Measurements from ENCODE around the gene MYADM.
A peak's percentile ranks its signal among the peaks of the same experiment; 100 is the strongest.
"Not testable (repeated sequence)": the region's sequence is repeated elsewhere in the genome, so short reads cannot be mapped to it uniquely, and the experiment has no call there.

Gene MYADM, protein sequence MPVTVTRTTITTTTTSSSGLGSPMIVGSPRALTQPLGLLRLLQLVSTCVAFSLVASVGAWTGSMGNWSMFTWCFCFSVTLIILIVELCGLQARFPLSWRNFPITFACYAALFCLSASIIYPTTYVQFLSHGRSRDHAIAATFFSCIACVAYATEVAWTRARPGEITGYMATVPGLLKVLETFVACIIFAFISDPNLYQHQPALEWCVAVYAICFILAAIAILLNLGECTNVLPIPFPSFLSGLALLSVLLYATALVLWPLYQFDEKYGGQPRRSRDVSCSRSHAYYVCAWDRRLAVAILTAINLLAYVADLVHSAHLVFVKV

DNA sequence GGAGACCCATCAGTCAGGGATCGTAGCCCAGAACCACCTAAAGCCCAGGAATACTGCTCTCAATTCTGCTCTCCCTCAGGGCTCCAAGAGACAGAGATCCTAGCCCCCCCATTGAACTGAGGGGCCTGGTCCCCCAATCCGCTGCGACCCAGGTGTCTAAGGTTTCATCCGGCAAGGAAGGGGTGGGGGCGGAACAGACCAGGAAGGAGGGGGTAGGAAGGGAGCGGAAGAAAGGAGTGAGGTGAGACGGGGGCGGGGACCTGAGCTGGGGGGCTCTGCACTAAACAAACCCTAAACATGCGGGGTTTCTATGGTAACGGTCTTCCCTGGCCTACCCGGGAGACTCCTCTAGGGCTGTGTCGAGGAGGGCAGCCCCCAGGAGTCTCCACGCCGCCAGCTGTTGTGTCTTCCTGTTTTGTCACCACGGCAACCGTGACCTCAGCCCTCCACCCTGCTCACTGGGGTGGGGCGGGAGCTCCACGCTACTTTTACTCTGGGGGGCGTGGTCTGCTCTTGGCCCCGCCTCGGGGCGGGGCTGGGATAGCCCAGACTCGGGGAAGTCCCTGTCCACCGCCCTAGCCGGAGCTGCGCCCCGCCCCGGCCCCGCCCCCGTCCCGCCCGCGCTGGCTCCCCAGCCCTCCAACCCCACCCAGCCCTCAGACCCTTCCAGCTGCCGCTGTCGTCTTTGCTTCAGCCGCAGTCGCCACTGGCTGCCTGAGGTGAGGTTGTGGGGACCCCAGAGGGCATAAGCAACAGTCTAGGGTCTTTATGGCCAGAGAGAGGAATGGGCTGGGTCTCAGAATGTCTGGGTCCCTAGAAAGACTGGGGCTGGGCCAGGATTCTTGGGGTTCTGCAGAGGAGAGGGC is at the start of gene MYADM:
Gene MYADM, plus strand, starts transcription at position 659 of the 866 bp plus-strand sequence. CDS start 5,647 bp downstream, outside the sequence.
- peak; percentile 99 for DNase-seq (ENCODE audit: low spot score)

DNA sequence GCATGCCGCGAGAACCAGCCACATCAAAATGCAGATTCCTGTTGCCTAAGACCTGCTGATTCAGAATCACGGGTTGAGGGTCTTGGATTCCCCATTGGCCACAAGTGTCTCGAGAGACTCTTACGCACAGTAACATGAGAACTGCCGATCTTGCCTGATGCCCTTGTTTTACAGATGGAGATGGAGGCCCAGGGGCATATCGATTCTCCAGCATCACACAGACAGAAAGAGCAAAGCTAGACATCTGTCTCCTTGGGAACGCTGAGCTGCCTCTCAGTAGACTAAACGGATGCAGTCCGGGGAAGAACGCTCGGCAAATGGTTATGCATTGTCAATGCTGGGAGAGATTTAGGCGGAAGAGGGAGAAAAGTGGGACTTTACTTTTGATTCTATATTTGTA is 48.9 kb upstream of the MYADM start:
- DNase-seq (ENCODE audit: low spot score): no peak

DNA sequence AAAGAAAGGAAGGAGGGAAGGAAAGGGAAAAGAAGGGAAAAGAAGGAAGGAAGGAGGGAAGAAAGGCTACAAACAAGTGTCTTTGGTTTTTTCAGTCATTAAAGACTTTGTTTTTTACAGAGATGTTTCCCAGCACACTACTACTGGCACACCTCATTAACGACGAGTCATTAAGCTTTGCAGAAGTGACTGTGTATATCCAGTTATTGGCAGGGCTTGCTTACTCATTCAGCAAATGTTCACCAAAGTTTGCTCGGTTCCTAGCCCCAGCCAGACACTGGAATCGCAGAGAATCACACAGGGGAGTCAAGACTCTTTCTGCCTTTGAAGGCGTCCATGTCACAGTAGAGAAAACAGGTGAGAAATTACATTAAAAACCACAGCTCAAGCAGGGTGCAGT is 47.8 kb upstream of the MYADM start:
- DNase-seq (ENCODE audit: low spot score): no peak

DNA sequence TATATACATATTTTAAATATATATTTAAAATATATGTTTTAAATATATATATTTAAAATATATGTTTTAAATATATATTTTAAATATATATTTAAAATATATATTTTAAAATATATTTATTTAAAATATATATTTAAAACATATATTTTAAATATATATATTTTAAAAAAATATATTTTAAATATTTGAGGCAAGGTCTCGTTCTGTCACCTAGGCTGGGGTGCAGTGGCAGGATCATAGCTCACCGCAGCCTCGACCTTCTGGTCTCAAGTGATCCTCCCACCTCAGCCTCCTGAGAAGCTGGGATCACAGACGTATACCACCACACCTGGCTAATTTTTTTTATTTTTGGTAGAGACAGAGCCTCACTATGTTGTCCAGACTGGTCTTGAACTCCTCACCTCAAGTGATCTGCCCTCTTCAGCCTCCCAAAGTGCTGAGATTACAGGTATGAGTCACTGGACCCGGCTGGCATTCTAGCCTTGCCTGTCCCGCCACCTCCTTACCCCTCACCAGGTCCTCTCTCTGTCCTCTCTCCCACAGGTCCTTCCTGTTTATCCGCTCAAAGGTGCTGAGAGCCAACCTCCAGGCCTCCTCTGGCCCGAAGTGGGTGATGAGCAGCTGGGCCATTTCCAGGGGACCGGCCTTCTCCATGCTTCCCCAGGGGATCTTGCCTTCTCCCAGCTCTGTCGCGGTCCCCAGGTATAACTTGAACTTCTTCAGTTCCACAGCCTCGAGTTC is 44.1 kb upstream of the MYADM start:
- DNase-seq (ENCODE audit: low spot score): no peak

DNA sequence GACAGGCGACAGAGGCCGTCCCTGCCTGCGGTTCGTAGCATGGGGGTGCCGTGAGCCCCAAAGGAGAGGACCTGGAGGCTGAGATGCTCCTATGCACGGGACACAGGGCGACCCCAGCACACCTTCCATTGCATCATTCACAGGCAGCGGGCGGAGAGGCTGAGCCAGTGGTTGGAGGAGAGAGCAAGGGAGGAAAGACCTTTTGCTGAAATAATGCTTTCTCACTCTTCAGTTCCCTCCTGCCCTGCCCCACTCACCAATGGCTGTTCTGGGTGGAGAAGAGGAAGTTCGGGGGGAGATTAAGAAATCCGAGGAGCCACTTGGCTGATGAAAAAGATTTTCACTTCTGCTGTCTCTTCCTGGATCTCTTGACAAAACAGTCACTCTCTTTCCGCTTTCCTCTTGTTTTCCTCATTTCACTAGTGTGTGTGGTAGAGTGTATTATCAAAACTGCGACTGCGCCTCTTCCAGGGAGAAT is 43.5 kb upstream of the MYADM start, which contains the start of gene NLRP12:
Gene NLRP12, minus strand, starts transcription at position 181 of the 478 bp plus-strand sequence. Its CDS starts 140 bp downstream, at position 41.
- DNase-seq (ENCODE audit: low spot score): no peak

DNA sequence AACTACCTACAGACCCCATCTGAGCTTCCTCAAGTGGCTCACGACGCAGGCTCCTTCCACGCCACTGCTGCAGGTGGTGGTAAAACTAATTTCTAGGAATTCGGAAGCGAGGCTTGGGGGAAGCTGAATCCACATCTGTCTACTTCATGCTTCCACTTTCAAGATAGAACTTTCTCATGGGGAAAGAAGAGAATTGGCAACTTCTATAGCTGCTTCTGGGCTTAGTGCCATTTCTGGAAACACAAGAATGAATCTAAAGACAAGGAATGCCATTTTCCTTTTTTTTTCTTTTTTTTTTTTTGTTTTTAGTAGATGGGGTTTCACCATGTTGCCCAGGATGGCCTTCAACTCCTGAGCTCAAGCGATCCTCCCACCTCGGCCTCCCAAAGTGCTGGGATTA is 40.8 kb upstream of the MYADM start:
- no peak for DNase-seq (ENCODE audit: low spot score)

DNA sequence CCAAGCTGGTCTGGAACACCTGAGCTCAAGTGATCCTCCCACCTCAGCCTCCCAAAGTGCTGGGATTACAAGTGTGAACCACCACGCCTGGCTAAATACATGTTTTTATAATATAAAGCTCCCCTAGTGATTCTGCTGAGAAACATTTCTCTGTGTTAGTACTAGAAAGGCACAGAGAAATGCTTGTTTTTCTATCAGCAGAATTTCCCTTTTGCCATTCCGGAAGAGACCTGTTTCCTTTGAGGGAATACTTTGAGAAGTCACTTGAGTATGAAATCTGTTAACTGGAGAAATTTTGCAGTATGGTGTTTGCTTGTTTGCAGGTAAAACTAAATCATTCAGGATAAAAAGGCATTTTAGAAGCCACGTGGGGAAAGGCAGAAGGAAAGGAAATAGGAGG is 39.2 kb upstream of the MYADM start:
- DNase-seq (ENCODE audit: low spot score): no peak

DNA sequence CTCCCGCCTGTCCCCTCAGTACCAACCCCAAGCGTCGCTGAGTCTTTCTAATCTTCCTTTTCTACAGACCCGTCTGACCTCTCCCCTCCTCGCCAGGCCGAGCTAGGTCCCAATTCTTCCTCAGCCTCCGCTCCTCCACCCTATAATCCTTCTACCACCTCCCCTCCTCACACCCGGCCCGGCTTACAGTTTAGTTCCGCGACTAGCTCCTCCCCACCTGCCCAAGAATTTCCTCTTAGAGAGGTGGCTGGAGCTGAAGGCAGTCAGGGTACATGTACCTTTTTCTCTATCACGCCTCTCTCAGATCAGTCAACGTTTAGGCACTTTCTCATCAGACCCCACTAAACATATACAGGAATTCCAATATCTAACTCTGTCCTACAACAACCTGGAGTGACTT is 34.8 kb upstream of the MYADM start:
- DNase-seq (ENCODE audit: low spot score): not testable (repeated sequence)

DNA sequence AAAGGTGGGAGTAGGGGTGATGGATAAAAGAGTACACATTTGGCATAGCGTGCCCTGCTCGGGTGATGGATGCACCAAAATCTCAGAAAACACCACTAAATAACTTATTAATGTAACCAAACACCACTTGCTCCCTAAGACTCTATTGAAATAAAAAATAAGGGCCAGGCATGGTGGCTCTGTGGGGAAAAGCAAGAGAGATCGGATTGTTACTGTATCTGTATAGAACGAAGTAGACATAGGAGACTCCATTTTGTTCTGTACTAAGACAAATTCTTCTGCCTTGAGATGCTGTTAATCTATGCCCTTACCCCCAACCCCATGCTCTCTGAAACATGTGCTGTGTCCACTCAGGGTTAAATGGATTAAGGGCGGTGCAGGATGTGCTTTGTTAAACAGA is 29.2 kb upstream of the MYADM start:
- DNase-seq (ENCODE audit: low spot score): not testable (repeated sequence)

DNA sequence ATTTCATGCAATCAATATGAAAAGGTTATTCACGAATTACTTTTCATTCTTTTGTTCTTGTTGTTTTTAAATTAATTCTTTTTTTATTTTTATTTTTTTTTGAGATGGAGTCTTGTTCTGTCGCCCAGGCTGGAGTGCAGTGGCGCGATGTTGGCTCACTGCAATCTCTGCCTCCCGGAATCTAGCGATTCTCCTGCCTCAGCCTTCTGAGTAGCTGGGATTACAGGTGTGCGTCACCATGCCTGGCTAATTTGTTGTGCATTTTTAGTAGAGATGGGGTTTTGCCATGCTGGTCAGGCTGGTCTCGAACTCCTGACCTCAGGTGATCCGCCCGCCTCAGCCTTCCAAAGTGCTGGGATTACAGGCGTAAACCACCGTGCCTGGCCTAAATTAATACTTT is 27.4 kb upstream of the MYADM start:
- not testable (repeated sequence) for DNase-seq (ENCODE audit: low spot score)

DNA sequence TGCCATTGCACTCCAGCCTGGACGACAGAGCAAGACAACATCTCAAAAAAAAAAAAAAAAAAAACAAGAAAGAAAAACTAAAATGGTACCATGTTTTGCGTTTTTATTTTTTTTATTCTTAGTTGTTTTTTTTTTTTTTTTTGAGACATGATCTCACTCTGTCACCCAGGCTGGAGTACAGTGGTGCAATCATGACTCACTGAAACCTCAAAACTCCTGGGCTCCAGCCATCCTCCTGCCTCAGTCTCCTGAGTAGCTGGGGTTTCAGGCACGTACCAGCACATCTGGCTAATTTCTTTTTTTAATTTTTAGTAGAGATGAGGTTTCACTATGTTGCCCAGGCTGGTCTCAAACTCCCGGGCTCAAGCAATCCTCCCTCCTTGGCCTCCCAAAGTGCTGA is 26.8 kb upstream of the MYADM start:
- DNase-seq (ENCODE audit: low spot score): not testable (repeated sequence)

DNA sequence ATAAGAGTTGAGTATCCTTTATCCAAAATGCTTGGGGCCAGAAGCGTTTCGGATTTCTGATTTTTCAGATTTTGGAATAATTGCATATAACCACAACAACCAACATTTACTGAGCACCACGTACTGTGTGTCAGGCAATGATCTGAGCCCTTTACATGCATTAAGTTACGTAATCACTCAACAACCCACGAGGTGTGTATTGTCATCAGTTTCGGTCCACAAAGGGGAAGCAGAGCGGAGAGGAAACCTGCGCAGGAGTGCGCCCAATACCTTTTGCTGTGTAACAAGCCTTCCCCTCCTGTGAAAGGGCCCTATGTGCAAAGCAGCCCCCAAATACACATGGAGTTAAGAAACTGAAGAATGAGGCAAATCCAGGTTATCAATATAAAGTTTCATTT is 22.8 kb upstream of the MYADM start:
- DNase-seq (ENCODE audit: low spot score): no peak

DNA sequence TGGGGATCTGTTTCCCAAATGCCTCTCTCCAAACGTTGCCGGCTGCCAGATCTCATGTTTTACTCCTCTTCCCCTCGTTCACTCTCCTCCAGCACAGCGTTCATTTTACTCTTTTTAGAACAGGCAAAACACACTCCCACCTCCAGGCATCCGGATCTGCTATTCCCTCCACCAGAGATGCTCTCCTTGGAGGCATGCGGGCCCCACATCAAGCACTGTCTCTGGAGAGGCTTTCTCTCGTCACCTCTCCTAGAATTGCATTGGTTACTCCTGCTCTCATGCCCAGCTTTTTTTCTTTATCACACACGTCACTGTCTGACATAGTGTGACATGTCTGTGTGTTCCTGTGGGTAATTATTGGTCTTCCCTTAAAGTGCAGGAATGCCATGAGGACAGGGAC is 20.1 kb upstream of the MYADM start:
- DNase-seq (ENCODE audit: low spot score): no peak

DNA sequence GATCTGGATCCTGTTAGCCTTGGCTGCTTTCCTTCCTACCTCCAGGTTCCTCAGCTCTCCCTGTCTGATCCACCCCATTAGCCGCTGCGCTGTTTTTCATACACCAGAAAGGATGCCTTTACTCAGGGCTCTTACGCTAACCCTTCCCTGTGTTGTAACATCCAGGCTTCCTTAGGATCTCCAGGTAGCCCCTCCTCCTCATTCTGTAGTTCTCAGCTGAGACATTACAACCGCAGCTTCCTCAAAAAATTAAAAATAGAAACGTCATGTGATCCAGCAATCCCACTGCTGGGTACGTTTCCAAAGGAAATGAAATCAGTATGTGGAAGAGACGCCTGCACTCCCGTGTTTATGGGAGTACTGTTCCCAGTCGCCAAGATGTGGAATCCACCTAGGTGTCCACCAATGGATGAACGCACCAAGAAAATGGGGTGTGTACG is 18.4 kb upstream of the MYADM start:
- no peak for DNase-seq (ENCODE audit: low spot score)

DNA sequence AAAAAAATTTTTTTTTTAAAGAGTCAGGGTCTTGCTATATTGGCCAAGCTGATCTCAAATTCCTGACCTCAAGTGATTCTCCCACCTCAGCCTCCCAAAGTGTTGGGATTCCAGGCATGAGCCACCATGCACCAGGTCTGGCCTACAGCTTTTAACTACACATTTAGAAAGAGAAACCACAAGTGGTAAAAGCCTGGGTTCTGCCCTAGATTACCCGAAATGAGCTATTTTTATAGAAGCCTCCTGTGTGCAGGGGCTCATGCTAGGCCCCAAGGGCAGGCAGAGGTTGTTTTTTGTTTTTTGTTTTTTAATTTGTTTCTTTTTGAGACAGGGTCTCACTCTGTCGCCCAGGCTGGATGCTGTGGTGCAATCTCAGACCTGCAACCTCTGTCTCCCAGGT is 14.0 kb upstream of the MYADM start:
- no peak for DNase-seq (ENCODE audit: low spot score)

DNA sequence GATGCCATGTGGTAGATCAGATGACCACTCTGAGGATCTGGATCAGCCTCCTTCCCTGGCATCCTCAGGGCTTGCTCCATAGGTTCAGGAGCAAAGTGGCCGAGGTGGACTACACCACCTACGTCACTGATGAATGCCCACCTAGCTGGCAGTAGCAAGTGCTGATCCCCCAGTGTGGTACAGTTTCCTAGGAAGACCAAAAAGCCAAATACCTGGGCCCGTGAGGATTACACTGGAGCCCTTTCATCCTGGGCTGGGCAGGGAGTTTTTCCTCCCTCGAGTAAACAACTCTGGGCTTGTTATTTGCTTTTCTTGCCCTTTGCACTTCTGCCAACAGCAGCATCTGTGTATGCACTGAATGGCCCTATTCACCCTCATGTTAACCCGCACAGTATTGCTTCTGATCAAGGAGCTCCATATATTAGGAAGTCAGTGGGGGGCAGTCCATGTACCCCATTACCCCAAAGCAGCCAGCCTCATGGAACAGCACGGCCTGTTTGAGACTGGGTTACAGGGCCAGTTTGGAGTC is 3.3 kb upstream of the MYADM start:
- no peak for DNase-seq (ENCODE audit: low spot score)

DNA sequence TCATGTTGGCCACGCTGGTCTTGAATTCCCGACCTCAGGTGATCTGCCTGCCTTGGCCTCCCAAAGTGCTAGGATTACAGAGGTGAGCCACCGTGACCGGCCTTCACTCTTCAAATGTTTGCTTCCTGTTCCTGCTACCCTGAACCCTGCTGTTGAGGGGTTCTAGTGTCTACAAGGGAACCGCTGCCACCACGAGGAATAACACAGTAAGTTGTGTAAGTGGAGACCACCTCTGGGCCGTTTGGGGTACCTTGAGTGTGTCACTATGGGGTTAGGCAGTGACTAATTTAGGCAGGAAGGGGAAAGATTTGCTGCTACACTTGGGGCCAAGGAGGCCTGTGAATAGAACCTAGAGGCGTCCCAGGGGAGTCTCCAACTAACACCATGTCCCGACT is 2.2 kb upstream of the MYADM start:
- DNase-seq (ENCODE audit: low spot score): no peak

DNA sequence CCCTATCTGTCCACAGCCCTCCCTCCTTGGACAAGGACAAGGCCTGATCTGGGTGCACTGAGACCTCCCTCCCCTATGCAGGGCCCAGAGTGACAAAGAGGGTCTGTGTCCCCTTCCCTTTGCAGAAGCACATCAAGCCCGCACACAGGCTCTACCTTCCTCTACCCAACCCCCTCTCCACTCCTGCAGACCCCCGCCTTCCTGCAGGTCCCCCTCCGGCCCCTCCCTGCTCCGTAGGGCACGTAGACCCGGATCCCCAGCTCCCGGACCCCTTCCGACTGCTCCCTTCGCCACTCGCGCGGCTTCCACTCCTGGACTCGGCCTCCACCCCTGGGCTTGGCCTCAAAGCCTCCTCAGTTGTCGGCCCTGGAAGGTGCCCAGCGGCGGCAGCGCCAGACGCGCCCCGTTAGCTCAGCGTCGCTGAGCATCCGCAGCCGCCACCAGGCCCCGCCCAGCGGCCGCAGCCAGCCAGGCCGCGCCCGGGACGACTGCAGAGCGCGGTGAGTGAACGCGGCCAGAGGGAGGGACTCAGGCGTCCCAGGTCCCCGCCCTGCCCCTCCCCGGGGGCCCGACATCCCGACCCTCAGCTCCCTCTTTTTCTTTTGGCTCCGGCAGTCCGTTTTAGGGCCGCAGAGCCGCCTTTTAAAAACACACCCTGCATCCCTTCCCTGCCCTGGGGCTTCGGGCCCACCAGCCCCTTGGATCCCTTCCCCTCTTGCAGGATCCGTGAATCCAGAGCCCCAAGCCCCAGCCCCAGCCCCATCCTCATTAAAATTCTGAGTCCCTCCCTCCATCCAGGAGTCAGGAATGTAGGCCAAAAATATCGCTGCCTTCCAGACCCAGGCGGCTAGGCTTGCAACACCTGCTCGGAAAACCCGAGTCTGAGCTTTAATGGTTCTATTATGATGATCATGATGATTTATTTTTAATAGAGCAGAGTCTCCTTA is 1.5 kb upstream of the MYADM start:
- peak; percentile 51 for DNase-seq (ENCODE audit: low spot score)

DNA sequence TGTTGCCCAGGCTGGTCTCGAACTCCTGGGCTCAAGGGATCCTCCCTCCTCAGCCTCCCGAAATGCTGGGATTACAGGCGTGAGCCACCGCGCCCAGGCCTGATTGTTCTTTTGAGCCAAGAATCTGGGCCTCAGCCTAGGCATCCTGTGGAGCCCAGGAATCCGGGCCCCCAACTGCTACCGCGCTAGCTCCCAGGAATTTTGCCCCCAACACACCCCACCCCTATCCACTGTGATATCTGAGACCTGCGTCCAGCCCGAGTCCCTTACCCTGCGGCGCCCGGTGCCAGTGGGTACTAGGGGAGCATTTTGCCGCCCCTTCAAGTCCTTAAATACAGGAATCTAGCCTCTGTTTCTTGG is 838 bp upstream of the MYADM start:
- DNase-seq (ENCODE audit: low spot score): no peak

DNA sequence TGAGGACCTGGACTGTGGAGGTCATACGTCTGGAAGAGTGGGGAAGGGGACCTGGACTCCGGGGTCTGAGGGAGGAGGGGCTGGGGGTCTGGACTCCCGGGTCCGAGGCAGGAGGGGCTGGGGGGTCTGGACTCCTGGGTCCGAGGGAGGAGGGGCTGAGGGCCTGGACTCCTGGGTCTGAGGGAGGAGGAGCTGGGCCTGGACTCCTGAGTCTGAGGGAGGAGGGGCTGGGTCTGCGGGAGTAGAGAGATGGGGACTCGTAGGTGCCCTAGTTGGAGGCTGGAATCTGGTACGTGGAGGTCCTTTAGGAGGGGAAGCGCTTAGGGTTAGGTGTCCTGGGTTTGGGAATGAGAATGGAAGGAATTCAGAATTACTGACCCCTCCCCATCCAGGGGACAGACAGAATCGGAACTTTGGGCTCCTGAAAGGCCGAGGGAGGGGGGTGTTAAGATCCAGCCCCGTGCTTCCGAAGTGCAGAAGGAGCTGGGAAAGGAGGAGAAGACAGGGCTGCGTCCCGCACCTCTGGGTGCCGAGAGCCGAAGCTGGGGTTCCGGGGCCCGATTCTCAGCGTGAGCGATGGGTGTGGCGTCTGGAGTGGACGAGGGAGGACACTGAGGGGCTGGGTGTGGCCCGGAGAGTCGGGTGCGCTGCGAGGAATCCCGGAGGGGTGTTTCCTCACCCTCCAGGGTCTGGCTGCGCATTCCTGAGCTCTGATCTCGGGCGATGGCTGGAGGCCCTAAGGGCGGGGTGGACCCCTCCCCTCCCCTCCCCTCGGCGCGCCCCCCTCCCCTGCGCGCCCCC is 608 bp downstream of the MYADM start:
- no peak for DNase-seq (ENCODE audit: low spot score)
